Epithelial cell of esophagus (primary cell): Measurements from ENCODE around the gene DCUN1D2.

Experiments used
- DNase-seq: peaks from one replicate; pipeline ENCODE4 v3.0.0; 2010; ENCODE audit warnings: low read depth
- H3K4me3 ChIP-seq: 2 replicates; pipeline ENCODE4 v1.5.1; 2011; ENCODE audit warnings: mild to moderate bottlenecking, low read length, control low read depth
- CTCF ChIP-seq: IDR thresholded peaks from 2 replicates; pipeline ENCODE4 v1.5.1; 2011; ENCODE audit warnings: low read depth, mild to moderate bottlenecking, low read length, control low read depth, inconsistent platforms; ENCODE audit not compliant: insufficient read depth; ENCODE audit errors: missing control alignments

The DCUN1D2 gene

GRCh38 chr13:113483504-113484293, 6.8 kb downstream of the DCUN1D2 start:
- H3K4me3 ChIP-seq, result no peak overlapping the region
- TF ChIP-seq CTCF, result no peak
- no peak for DNase-seq

GRCh38 chr13:113483081-113483480, 7.4 kb downstream of the DCUN1D2 start:
- no peak for DNase-seq
- H3K4me3 ChIP-seq, result no peak overlapping the region
- no peak for TF ChIP-seq CTCF

- DNase-seq, result no peak
- TF ChIP-seq CTCF, result no peak
- H3K4me3 ChIP-seq, result no peak overlapping the region
Observed at GRCh38 chr13:113479179-113479578, 11.3 kb downstream of the DCUN1D2 start.

GRCh38 chr13:113477724-113478123, 12.8 kb downstream of the DCUN1D2 start:
- no peak for TF ChIP-seq CTCF
- no peak for DNase-seq
- no peak overlapping the region for H3K4me3 ChIP-seq

- TF ChIP-seq CTCF, result no peak
- H3K4me3 ChIP-seq, result no peak overlapping the region
- no peak for DNase-seq
Observed at GRCh38 chr13:113476811-113477210, 13.7 kb downstream of the DCUN1D2 start.

GRCh38 chr13:113475911-113476310, 14.6 kb downstream of the DCUN1D2 start:
- no peak overlapping the region for H3K4me3 ChIP-seq
- TF ChIP-seq CTCF, result no peak
- no peak for DNase-seq

- no peak overlapping the region for H3K4me3 ChIP-seq
- DNase-seq, result no peak
- TF ChIP-seq CTCF, result no peak
Observed at GRCh38 chr13:113475280-113475679, 15.2 kb downstream of the DCUN1D2 start.
